Activated CD4-positive, alpha-beta T cell treated with anti-CD3 and anti-CD28 coated beads for 48 hours (primary cell): ENCODE data around the gene SDR9C7.
"Not testable (repeated sequence)": the region's sequence is repeated elsewhere in the genome, so short reads cannot be mapped to it uniquely, and the experiment has no call there.

Experiments used
- DNase-seq: peaks from one replicate; pipeline ENCODE4 v3.0.0-alpha.2; 2020

SDR9C7 gene

DNA sequence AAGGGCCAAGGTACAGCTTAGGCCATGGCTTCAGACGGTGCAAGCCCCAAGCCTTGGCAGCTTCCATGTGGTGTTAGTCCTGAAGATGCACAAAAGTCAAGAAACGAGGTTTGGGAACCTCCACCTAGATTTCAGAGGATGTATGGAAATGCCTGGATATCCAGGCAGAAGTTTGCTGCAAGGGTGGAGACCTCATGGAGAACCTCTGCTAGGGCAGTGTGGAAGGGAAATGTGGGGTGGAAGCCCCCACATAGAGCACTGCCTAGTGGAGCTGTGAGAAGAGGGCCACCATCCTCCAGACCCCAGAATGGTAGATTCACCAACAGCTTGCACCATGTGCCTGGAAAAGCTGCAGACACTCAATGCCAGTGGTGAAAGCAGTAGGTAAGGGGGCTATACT is 24.8 kb downstream of the SDR9C7 start:
- DNase-seq = not testable (repeated sequence)

DNA sequence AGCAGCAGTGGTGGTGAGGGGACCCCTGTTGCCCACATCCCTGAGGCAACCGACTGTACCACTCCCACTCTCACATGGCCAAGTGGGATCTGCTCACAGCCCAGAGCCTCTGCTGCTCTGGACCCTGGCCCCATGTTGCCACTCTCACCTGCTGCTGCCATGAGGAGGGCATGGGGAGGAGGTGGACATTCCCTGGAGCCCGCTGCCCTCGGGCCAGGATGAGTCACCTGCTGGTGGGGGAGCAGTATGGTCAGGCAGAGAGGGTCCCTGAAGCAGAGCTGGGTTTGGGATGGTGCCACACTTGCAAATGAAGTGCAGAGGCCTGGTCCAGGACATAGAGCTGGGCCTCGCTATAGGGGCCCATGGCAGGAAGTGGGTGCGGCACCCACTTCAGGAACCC is 26.1 kb downstream of the SDR9C7 start:
- no peak for DNase-seq

DNA sequence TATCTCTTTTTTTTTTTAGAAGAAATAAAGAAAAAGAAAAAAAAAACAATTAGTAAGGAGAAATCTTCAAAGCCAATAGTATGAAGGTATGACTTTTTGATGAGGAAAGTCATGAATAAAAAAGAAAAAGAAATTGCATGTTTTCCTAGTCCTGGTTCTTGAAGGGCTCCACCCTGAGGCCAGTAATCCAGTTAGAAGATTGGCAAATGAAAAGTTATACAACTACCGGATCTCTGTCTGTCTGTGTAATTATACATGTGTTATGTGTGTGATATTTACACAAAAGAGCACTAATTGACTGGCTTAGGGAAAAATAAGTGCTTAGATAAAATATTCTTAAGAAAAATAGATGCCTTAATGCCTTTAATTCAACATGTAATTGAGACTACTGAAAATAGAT is 28.4 kb downstream of the SDR9C7 start:
- DNase-seq = no peak

DNA sequence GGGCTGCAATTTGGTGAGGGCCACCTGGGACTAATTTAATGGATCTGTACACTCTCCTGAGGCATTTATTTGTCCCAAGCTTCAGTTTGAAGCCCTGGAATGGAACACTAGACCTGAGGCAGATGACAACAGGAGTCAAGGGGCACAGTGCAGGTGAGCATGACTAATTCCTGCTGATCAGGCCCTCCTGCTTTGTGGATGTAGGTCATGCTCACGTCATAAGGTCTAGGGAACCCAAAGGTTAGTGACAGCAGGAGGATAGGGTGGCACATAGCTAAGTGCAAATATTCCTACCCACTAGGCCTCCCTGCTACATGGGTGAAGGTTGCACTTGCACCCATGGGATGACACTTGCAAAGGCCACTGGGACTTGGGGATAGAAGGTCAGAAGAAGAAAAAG is 30.8 kb downstream of the SDR9C7 start:
- DNase-seq = no peak

DNA sequence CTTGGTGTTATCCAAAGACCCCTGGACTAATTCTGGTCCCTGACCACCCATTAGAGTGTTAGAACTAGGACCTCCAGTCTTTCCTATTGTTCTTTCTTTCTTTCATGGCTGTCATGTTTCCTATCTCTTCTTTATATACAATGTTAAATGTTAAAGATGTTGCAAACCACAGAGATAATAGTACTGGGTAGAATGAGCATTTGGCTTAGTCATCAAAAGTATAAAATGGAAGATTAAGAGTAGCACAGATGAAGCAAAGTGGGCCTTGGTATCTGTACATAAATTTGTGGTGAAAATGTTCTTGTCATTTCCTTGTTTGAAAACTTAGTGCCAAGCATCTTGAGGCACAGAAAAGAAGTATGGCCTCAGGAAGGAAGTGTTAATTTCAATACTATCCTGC is 32.9 kb downstream of the SDR9C7 start:
- not testable (repeated sequence) for DNase-seq

DNA sequence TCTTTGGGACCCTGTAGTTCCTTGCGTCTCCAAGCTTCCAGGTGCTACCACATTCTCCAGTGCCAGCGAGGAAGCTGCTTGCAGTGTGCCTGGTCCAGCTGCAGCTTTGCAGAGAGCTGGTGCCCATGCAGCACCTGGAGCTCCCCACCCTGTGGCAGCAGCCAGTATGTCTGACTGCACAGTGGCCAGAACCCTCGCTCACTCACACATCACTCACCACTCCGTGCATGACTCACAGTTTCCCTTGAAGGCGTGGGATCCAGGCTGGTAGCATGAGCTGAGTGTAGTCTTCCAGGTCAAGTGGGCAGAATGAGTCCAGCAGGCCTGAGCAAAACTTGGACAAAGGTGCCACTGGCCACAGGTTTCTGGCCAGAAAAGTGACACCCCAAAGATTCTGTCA is 33.6 kb downstream of the SDR9C7 start:
- DNase-seq = peak; percentile 11

DNA sequence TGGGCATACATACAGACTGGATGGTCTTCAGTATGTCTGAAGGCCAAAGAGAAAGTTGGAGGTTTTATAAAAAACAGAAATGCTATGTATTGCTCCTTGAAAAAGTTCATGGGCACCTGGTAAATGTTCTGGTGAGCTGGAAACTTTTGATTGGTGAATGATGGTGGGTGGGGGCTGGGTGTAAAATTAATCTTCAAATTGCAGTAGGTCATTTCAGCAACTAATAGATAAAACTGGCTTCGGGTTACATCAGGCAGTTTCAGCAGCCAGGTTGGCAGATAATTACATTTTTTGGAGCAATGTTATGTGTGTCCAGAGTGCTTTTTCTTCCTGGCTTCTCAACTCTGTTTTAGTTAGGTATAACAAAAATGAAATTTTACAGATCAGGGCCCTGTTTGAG is 35.3 kb downstream of the SDR9C7 start:
- DNase-seq = no peak

DNA sequence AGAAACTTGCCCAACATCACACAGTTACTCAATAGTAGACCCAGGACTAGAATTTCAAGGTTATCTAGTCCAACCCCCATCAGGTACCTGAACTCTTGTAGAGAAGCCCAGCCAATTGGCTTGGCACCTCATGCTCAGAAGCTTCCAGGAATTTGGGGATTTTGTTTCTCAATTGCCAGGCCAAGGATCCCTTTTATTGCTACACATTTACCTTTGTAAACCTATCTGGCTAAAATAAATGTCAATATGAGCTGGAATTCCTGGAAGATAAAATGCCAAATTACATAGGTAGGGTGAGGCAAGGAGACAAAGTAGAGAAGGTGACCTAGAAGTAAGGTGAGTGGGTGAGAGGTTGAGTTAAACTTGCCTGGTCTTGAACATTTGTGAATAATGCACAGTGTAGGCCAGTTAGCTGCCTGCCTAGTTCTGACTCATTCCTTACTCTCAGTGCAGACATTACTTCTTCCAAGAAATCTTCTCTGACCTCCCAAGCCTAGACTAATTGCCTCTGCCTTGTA is 36.3 kb downstream of the SDR9C7 start:
- DNase-seq = no peak

DNA sequence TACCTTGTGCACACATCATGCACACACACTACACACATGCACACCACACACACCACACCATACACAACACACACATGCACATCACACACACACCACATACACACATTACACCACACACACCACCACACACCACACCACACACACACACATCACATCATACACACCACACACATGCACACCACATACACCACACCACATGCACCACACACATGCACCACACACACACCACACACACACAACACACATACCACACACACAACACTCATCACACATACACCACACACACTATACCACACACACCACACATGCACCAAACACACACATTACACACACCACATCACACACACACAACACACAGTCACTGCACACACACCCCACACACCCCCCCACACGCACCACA is 38.1 kb downstream of the SDR9C7 start:
- DNase-seq = no peak

DNA sequence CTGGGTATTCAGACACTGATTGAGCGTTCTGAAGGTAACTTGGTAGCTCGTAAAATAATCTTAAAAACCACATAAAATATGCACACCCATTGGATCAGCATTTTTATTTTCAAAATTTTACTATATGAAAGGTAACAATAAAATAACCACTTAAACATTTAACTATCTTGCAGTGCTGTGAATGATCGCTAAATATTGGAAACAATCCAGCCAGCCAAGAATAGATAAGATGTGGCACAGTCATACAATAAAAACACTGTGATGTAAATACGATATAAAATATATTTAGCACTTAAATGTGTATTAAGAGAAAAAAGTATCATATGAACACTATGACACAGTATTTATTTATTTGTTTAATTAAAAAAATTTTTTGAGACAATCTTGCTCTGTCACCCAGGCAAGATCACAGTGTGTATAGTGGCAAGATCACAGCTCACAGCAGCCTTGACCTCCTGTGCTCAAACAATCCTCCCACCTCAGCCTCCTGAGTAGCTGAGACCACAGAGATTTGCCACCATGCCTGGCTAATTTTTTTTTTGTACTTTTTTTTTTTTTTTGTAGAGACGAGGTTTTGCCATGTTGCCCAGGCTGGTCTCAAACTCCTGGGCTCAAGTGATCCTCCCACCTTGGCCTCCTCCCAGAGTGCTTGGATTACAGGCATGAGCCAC is 39.4 kb downstream of the SDR9C7 start:
- no peak for DNase-seq

DNA sequence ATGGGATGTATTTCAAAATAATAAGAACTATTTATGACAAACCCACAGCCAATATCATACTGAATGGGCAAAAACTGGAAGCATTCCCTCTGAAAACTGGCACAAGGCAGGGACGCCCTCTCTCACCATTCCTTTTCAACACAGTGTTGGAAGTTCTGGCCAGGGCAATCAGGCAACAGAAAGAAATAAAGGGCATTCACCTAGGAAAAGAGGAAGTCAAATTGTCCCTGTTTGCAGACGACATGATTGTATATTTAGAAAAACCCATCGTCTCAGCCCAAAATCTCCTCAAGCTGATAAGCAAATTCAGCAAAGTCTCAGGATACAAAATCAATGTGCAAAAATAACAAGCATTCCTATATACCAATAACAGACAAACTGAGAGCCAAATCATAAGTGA is 42.3 kb downstream of the SDR9C7 start:
- DNase-seq = not testable (repeated sequence)

DNA sequence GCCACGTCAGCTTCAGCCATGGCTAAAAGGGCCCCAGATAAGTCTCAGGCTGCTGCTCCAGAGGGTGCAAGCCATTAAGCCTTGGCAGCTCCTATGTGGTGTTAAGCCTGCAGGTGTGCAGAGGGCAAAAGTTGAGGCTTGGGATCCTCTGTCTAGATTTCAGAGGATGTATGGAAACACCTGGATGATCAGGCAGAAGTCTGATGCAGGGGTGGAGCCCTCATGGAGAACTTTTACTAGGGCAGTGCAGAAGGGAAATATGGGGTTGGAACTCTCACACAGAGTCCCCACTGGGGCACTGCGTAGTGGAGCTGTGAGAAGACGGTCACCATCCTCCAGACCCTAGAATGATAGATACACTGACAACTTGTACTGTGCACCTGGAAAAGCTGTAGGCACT is 47.9 kb downstream of the SDR9C7 start:
- no peak for DNase-seq

DNA sequence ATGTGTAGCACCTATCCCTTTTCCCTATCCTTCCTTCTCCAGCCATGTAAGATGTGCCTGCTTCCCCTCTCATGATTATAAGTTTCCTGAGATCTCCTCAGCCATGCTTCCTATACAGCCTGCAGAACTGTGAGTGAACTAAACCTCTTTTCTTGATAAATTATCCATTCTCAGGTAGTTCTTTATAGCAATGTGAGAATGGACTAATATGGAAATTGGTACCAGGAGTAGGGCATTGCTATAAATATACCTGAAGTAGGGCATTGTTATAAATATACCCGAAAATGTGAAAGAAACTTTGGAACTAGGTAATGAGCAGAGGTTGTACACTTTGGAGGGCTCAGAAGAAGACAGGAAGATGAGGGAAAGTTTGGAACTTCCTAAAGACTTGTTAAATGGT is 48.9 kb downstream of the SDR9C7 start:
- no peak for DNase-seq

DNA sequence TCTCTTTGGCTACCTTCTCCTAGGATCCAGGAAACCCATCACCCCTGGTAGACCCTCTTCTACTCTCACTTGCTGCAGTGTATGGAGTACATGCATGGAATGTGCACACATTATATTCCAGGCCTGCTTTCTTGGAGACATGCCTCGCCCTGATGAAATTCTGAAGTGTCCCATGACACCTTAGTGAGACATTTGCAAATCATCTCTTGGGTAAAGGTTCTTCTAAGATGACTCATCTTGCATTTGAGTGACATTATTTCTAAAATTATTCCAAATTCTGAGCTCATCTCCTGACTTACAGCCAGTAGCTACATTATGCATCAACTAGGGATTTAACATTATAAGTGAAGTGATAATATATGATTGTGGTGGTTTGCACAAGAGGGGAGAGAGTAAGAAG is 49.8 kb downstream of the SDR9C7 start:
- DNase-seq = no peak

DNA sequence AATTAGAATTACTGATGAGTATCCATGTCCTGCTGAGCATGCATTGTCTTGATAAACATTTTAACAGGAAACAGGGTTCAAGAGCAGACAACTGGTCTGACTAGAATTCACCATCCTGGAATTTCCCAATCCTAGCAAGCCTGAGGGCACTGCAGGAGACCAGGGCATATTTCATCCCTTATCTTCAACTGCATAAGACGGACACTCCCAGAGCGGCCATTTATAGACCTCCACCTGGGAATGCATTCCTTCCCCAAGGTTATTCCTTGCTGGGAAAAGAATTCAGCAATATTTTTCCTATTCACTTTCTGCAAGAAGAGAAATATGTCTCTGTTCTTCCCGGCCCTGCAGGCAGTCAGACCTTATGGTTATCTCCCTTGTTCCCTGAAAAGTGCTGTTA is 51.8 kb downstream of the SDR9C7 start:
- DNase-seq = not testable (repeated sequence)

DNA sequence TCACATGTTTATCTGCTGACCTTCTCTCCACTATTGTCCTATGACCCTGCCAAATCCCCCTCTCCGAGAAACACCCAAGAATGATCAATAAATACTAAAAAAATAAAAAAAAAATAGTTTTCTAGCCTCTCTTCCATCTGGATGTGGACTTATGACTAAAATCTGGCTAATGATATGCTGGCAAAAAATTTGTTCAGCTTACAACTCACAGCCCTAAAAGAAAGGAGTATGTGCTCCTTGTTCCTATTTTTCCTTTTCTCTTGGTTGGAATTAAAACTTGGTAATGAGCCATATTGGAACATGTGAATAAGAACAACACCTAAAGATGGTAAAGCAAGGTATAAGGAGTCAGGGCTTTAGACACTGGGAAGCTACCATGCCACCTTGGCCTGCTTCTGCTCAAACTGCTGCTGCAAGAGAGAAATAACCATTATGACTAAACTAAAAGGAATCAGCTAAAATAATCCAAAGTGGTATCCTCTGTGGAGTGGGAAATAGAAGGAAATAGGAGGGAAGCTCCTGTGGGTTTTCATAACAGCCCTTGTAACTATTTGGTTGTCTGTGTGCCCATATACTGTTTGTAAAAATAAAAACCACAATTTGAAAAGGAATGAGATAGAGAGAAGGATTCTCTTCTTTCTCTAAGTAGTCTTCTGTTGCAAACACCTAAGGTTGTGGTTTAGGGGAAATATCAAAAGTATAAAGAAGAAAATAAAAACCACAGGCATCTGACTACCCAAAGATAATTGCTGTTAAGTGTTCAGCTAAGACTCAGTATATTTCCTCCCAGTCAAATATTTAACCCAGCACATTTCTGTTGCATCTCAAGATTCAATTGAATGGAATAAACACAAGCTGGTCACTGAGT is 53.8 kb downstream of the SDR9C7 start:
- no peak for DNase-seq

DNA sequence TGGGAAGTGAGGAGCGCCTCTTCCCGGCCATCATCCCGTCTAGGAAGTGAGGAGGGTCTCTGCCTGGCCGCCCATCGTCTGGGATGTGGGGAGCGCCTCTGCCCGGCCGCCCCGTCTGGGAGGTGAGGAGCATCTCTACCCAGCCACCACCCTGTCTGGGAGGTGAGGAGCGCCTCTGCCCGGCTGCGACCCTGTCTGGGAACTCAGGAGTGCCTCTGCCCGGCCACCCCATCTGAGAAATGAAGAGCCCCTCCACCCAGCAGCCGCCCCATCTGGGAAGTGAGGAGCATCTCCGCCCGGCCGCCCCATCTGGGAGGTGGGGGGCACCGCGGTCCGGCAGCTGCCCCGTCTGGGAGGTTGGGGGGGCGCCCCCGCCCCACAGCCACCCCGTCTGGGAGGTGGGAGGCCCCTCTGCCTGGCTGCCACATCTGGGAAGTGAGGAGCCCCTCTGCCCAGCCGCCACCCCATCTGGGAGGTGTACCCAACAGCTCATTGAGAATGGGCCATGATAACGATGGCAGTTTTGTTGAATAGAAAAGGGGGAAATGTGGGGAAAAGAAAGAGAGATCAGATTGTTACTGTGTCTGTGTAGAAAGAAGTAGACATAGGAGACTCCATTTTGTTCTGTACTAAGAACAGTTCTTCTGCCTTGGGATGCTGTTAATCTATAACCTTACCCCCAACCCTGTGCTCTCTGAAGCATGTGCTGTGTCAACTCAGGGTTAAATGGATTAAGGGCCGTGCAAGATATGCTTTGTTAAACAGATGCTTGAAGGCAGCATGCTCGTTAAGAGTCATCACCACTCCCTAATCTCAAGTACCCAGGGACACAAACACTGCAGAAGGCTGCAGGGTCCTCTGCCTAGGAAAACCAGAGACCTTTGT is 54.7 kb downstream of the SDR9C7 start:
- not testable (repeated sequence) for DNase-seq

DNA sequence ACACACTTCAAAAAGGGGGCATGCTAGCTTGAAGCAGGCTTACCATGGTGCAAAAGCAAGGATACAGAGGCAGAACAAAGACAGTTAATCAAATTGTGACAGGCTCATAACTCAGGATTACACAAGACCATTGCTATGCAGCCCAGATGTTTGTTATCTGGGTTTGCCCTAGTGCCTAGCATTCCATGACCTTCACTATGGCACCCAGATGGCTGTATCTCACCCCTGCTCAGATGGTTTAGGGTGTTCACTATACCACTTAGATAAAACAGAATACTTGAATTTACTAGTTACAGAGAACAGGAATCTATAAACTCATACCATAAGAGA is 56.2 kb downstream of the SDR9C7 start:
- no peak for DNase-seq

DNA sequence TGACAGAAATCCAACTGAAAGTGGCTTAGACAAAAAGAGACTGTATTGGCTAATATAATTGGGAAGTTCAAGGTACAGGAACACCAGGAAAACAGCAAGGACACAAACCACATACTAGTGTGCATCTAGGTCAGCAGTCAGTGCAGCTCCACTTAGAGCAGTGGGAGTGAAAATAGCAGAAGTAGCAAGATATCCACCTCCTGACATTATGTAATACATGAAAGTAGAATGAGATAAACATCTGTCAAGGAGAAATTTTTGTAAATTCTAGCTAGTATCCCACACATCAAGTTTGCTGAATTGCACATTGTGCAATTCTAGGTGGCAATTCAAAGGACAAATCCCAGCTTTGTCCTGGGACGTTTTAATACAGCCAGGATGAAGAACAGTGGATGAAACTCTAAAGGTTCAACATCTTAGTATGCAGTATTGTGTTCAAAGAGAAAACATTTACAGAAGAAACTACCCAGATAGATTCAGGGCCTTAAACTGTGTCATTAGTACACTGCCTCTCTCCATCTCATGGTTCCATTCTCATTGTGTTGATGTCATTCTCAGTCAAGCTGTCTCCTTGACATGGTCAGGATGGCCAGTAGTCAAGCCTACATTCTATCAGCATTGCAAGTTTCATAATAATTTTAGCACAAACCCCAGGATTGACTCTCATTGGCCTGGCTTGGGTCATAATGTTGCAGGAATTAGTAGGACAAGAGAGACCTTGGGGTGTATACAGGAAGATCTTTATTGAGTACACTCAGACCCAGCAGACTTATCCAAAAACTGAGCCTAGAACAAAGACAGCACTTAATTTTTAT is 56.8 kb downstream of the SDR9C7 start:
- no peak for DNase-seq

DNA sequence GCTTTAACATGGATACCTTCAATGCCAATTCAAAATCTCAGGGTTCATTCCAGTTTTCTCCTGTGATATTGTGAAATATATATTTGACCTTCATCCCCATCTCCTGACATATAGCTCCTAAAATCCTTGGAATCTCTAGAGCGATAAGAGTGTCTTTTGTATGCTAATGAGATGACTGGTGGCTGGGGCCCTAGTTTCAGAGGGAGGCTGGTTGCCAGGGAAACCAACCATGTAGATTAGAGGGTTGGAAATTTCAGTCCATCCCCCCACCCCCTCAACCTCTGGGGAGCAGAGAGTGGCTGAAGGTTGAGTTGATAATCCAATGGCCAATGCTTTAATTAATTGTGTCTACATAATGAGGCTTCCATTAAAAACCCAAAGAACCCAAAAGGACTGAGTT is 59.4 kb downstream of the SDR9C7 start:
- no peak for DNase-seq

DNA sequence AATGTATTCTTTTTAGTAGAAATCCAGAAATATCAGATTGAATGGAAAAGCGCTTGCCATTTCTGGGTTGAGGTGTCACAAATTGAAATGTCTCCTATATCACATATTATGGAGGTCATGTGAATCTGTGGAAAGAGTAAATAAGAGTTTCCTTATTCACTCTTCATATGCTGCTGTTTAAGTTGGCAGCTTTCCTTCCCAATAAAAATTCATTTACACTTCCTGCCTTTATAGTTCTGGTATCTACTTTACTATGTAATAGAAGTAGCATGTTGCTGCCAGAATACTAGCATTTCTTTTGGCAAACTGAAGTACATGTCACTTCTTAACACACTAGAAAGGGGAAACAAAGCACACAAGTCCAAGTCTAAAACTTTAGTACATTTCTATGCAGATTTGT is 60.8 kb downstream of the SDR9C7 start:
- DNase-seq = no peak
